ENCODE data around the gene DNPH1. TPM values are rescaled to one million over a fixed set of nuclear protein-coding genes. Genes with fewer than 3 reads are reported as not detected.

Gene DNPH1
- total RNA-seq, 2 donors from 2014 or later: 38.4 to 63.9 TPM

- H3K4me1 ChIP-seq: peaks cover 0 to 7% of the 10 kb centered on the region in 2 donors
- peaks cover 66% of the 10 kb centered on the region for H3K36me3 ChIP-seq
- no peaks in the 10 kb centered on the region for H3K27me3 ChIP-seq
- DNase-seq (ENCODE audit: low spot score): no peak
- TF ChIP-seq CTCF (IDR thresholded peaks at IDR 0.05): no peak
- no peaks in the 10 kb centered on the region for H3K9me3 ChIP-seq
- no peak overlapping the region for H3K4me3 ChIP-seq
- no peak overlapping the region for H3K27ac ChIP-seq
Observed at GRCh38 chr6:43189776-43190304, 39.4 kb downstream of the DNPH1 start.

GRCh38 chr6:43188426-43188825 lies 40.9 kb downstream of the DNPH1 start:
- Histone ChIP-seq H3K4me1 (peaks cover 0 to 8% of the 10 kb centered on the region in 2 donors), H3K36me3 (peaks cover 55% of the 10 kb centered on the region), H3K27me3 (no peaks in the 10 kb centered on the region), H3K4me3 (no peak overlapping the region), H3K27ac (no peak overlapping the region), H3K9me3 (no peaks in the 10 kb centered on the region)
- DNase-seq (ENCODE audit: low spot score): no peak
- TF ChIP-seq CTCF (IDR thresholded peaks at IDR 0.05): no peak

- H3K27me3 ChIP-seq: no peaks in the 10 kb centered on the region
- DNase-seq (ENCODE audit: low spot score): no peak
- peaks cover 0 to 14% of the 10 kb centered on the region in 2 donors for H3K4me1 ChIP-seq
- peaks cover 49% of the 10 kb centered on the region for H3K36me3 ChIP-seq
- H3K4me3 ChIP-seq: no peak overlapping the region
- no peak overlapping the region for H3K27ac ChIP-seq
- TF ChIP-seq CTCF (IDR thresholded peaks at IDR 0.05): no peak
- H3K9me3 ChIP-seq: no peaks in the 10 kb centered on the region
Observed at GRCh38 chr6:43187821-43188220, 41.5 kb downstream of the DNPH1 start.

- H3K4me1 ChIP-seq: peaks cover 0 to 20% of the 10 kb centered on the region in 2 donors
- H3K36me3 ChIP-seq: peaks cover 40% of the 10 kb centered on the region
- H3K4me3 ChIP-seq: no peak overlapping the region
- no peak for DNase-seq (ENCODE audit: low spot score)
- H3K27me3 ChIP-seq: no peaks in the 10 kb centered on the region
- TF ChIP-seq CTCF (IDR thresholded peaks at IDR 0.05): no peak
- no peaks in the 10 kb centered on the region for H3K9me3 ChIP-seq
- H3K27ac ChIP-seq: no peak overlapping the region
Observed at GRCh38 chr6:43186706-43187105, 42.6 kb downstream of the DNPH1 start.

- H3K9me3 ChIP-seq: no peaks in the 10 kb centered on the region
- H3K27ac ChIP-seq: no peak overlapping the region
- TF ChIP-seq CTCF (IDR thresholded peaks at IDR 0.05): no peak
- no peak for DNase-seq (ENCODE audit: low spot score)
- peaks cover 0 to 24% of the 10 kb centered on the region in 2 donors for H3K4me1 ChIP-seq
- peaks cover 40% of the 10 kb centered on the region for H3K36me3 ChIP-seq
- no peak overlapping the region for H3K4me3 ChIP-seq
- H3K27me3 ChIP-seq: no peaks in the 10 kb centered on the region
Observed at GRCh38 chr6:43186019-43186418, 43.3 kb downstream of the DNPH1 start.

- H3K4me1 ChIP-seq: peaks cover 0 to 24% of the 10 kb centered on the region in 2 donors
Observed at GRCh38 chr6:43185391-43185985, 43.8 kb downstream of the DNPH1 start.

More at GRCh38 chr6:43185391-43185985, 43.8 kb downstream of the DNPH1 start:
- no peak for DNase-seq (ENCODE audit: low spot score)
- Histone ChIP-seq H3K9me3 (no peaks in the 10 kb centered on the region), H3K27me3 (no peaks in the 10 kb centered on the region), H3K36me3 (peaks cover 40% of the 10 kb centered on the region), H3K27ac (no peak overlapping the region), H3K4me3 (no peak overlapping the region)
- no peak for TF ChIP-seq CTCF (IDR thresholded peaks at IDR 0.05)
